K562 (cell line): ENCODE data around the gene ACTL10. TPM values are rescaled to one million over a fixed set of nuclear protein-coding genes. Genes with fewer than 3 reads are reported as not detected.
A peak's percentile ranks its signal among the peaks of the same experiment; 100 is the strongest.

Source experiments
- ATAC-seq: fragments of 200-7000 bp; cut with Tn5 transposase; 3 replicates; pipeline ENCODE4 v1.9.1; 2020; ENCODE audit warnings: moderate library complexity
- BruUV-seq: library from RNA; stranded (reverse); fragments of 400-500 nt; replicated peaks from 2 replicates; lab custom pipeline; 2021; lab: Mats Ljungman, UMichigan
- CTCF ChIA-PET: fragments of 300-600 bp; formaldehyde crosslinking; extraction: SDS; loops from one replicate; lab custom pipeline; 2021; ENCODE audit warnings: low intra/inter-chr PET ratio; lab: Yijun Ruan, JAX
- POLR2A ChIA-PET: fragments of 300-600, 350-650 bp; sonication (Branson Sonifier 250); formaldehyde crosslinking; extraction: SDS; loops from one replicate; lab custom pipeline; 2021; ENCODE audit warnings: antibody characterized with exemption, inconsistent platforms; lab: Yijun Ruan, JAX
- DNase-seq, 4 experiments: peaks; one replicate each; pipeline versions ENCODE4 v3.0.0 to v3.0.0-alpha.2; 2011 to 2018; ENCODE audit warnings: low spot score in 3 of 4, mixed read lengths in 3 of 4; ENCODE audit errors: extremely low read depth in 1 of 4
- FAIRE-seq: peaks from 2 replicates; lab custom pipeline; 2011; peaks lifted over from hg19 to GRCh38; lab: Jason Lieb, UNC
- H2AFZ ChIP-seq: 2 replicates; pipeline ENCODE4 v1.6.0; 2011; ENCODE audit warnings: low read depth, low read length, control low read depth, inconsistent platforms
- H3K27ac ChIP-seq: fragments of 200-600 bp; 3 replicates; pipeline ENCODE4 v1.8.0; 2011; ENCODE audit warnings: low read depth, mild to moderate bottlenecking, control low read depth, inconsistent platforms, low read length, moderate library complexity, mixed read lengths; ENCODE audit errors: extremely low read depth
- H3K27me3 ChIP-seq, 2 experiments: fragments of 300-600 bp in 1 of 2; 2 replicates in 1 of 2; 3 replicates in 1 of 2; pipeline versions ENCODE4 v1.6.0 to v1.8.0; 2011; ENCODE audit warnings: inconsistent platforms in 2 of 2, low read length in 2 of 2, mild to moderate bottlenecking in 1 of 2, mixed read lengths in 1 of 2, moderate library complexity in 1 of 2; ENCODE audit not compliant: control insufficient read depth in 2 of 2, insufficient read depth in 2 of 2
- H3K36me3 ChIP-seq: fragments of 300-600 bp; 3 replicates; pipeline ENCODE4 v1.8.0; 2011; ENCODE audit warnings: mild to moderate bottlenecking, low read length, inconsistent platforms; ENCODE audit not compliant: control insufficient read depth, insufficient read depth
- H3K4me1 ChIP-seq, 2 experiments: fragments of 200-600 bp in 1 of 2; replicated peaks in 1 of 2; 2 replicates in 1 of 2; 3 replicates in 1 of 2; pipeline versions ENCODE4 v1.5.1 to v1.8.0; 2011; ENCODE audit warnings: inconsistent platforms in 2 of 2, low read length in 2 of 2, mild to moderate bottlenecking in 1 of 2, mixed read lengths in 1 of 2, moderate library complexity in 1 of 2; ENCODE audit not compliant: control insufficient read depth in 2 of 2, insufficient read depth in 2 of 2
- H3K4me2 ChIP-seq: 2 replicates; pipeline ENCODE4 v1.6.1; 2011; ENCODE audit warnings: low read length, control low read depth, inconsistent platforms, mixed read lengths; ENCODE audit not compliant: insufficient read depth
- H3K4me3 ChIP-seq: fragments of 200-600 bp; sonication (generic), shearing (Covaris generic); 2 replicates; pipeline ENCODE4 v1.5.1; 2016; ENCODE audit warnings: control low read depth, inconsistent platforms
- H3K79me2 ChIP-seq: fragments of 200-600 bp; 3 replicates; pipeline ENCODE4 v1.8.0; 2011; ENCODE audit warnings: low read length, inconsistent platforms; ENCODE audit not compliant: control insufficient read depth, insufficient read depth
- H3K9ac ChIP-seq, 2 experiments: 2 replicates each; pipeline versions ENCODE4 v1.6.0 to v1.6.1; 2011; ENCODE audit warnings: low read depth in 2 of 2, low read length in 2 of 2, control low read depth in 1 of 2, inconsistent platforms in 1 of 2, mild to moderate bottlenecking in 1 of 2, mixed read lengths in 1 of 2; ENCODE audit not compliant: insufficient read depth in 1 of 2
- H3K9me1 ChIP-seq: one replicate; pipeline ENCODE4 v1.6.0; 2011; ENCODE audit warnings: inconsistent platforms, mild to moderate bottlenecking, low read length, moderate library complexity; ENCODE audit not compliant: control insufficient read depth, insufficient read depth
- H3K9me3 ChIP-seq: replicated peaks from 2 replicates; pipeline ENCODE4 v1.5.1; 2011; ENCODE audit warnings: low read depth, low read length, inconsistent platforms; ENCODE audit not compliant: control insufficient read depth, insufficient read depth
- H4K20me1 ChIP-seq: replicated peaks from 2 replicates; pipeline ENCODE4 v1.6.1; 2011; ENCODE audit warnings: low read length, inconsistent platforms, mixed read lengths; ENCODE audit not compliant: control insufficient read depth, insufficient read depth
- KDM1A ChIP-seq, 2 experiments: fragments of 450-650 bp; IDR thresholded peaks; 2 replicates each; pipeline ENCODE4 v1.6.1; 2016; ENCODE audit warnings: mild to moderate bottlenecking in 2 of 2
- POLR2G ChIP-seq: fragments of 200-400 bp; formaldehyde crosslinking; IDR thresholded peaks from 2 replicates; pipeline ENCODE4 v1.6.1; 2017; ENCODE audit warnings: low read depth, mild to moderate bottlenecking, antibody characterized with exemption, low read length, moderate library complexity
- RBFOX2 ChIP-seq: fragments of 200-400 bp; formaldehyde crosslinking; IDR thresholded peaks from 2 replicates; pipeline ENCODE4 v1.6.1; 2017; ENCODE audit warnings: low read depth, mild to moderate bottlenecking, low read length, moderate library complexity
- STAT5B ChIP-seq: fragments of 250-450 bp; sonication (Bioruptor Pico); IDR thresholded peaks from 2 replicates; pipeline ENCODE4 v1.8.0; 2021; ENCODE audit warnings: mild to moderate bottlenecking, inconsistent platforms
- WGBS: fragments of 100-300 bp; shearing (Covaris generic); methylation state at CpG from one replicate; pipeline ENCODE4 v1.1.6; 2016; ENCODE audit warnings: low coverage, mixed read lengths; ENCODE audit not compliant: insufficient coverage; ENCODE audit errors: missing lambda C conversion rate; 5-methylcytosine and 5-hydroxymethylcytosine counted together
- in situ Hi-C: fragments of 300-500 bp; cut with MboI; formaldehyde crosslinking; loops from 4 replicates; pipeline ENCODE4 v1.15.0; 2018; ENCODE audit warnings: inconsistent platforms, mixed read lengths
- intact Hi-C: fragments of 100-400 bp; cut with micrococcal nuclease; formaldehyde crosslinking; loops from 2 replicates; pipeline ENCODE4 v1.14.2; 2022
- polyA plus RNA-seq, 8 experiments: library from polyadenylated mRNA; depleted of rRNA in 4 of 8; stranded (reverse) in 5 of 8; unstranded in 3 of 8; fragments of >200 nt; fragmentation: Nextera tagmentation in 2 of 8; fragmentation: Illumina TruSeq in 1 of 8; extraction: Ambion mirVana in 2 of 8; extraction: Trizol in 1 of 8; gene quantifications; 2 replicates each; pipeline versions ENCODE4 v1.2.1 to v1.2.3, GENCODE V29; 2011 to 2014; ENCODE audit warnings: inconsistent platforms in 1 of 8, missing spikeins in 1 of 8
- total RNA-seq, 7 experiments: library from RNA; depleted of rRNA in 6 of 7; stranded (reverse); fragments of >200 nt in 6 of 7; fragmentation: Illumina TruSeq in 2 of 7; extraction: Trizol in 2 of 7; gene quantifications; 2 replicates each; pipeline versions ENCODE4 v1.2.1 to v1.2.3, GENCODE V29; 2011 to 2021; ENCODE audit warnings: low replicate concordance in 1 of 7

Gene ACTL10
- total and polyA plus RNA-seq, 9 of the 15 experiments (the other 6 are each of a cell fraction or from before 2014, with no cell fraction given): 0.07 to 0.14 TPM; not detected in 7

GRCh38 chr20:33676121-33676520, 9.4 kb downstream of the ACTL10 start:
- no peak for FAIRE-seq
- peaks cover 5% of the 10 kb centered on the region for H3K9me1 ChIP-seq
- peak overlapping the region in 1 of 2 experiments; percentile 50; a peak in 1 of 4 replicates for H3K9ac ChIP-seq
- no peak overlapping the region for H3K4me3 ChIP-seq
- TF ChIP-seq STAT5B (CRISPR knock-in tag) (no peak), RBFOX2 (0 out of 2 replicates have a peak, but pooled peaks have one; percentile 27), POLR2G (peak; percentile 10; the same call in 1 of the 2 replicates), KDM1A (IDR thresholded peaks at IDR 0.05) (peak in 1 of 2 experiments; percentile 27; a peak in 1 of 4 replicates)
- intact Hi-C loops: no loop called here
- H3K36me3 ChIP-seq: peaks cover 61% of the 10 kb centered on the region
- WGBS: 96% methylated on average over 9 of the region's 11 CpGs
- BruUV-seq: no TSS peak
- no peaks in the 10 kb centered on the region for H3K27me3 ChIP-seq
- H3K9me3 ChIP-seq: no peaks in the 10 kb centered on the region
- H3K79me2 ChIP-seq: peaks cover 30% of the 10 kb centered on the region
- in situ Hi-C loops: no loop called here
- ATAC-seq: no peak
- H3K27ac ChIP-seq: no peak overlapping the region
- no peak overlapping the region for H3K4me2 ChIP-seq
- peaks cover 16% of the 10 kb centered on the region; the same call in 1 of the 2 replicates for H4K20me1 ChIP-seq
- H3K4me1 ChIP-seq: peaks cover 17 to 56% of the 10 kb centered on the region in 2 experiments
- H2AFZ ChIP-seq: no peak overlapping the region
- CTCF ChIA-PET: no interaction called here
- DNase-seq: no peak
- POLR2A ChIA-PET: interaction anchor here (2.5 kb wide), 1 partner anchor 9 kb away, joined by 15 read pairs; no protein-coding TSS in a partner anchor
